CD14-positive monocyte (primary cell): ENCODE results near the gene PIK3R2. TPM values are rescaled to one million over a fixed set of nuclear protein-coding genes. Genes with fewer than 3 reads are reported as not detected.

ENCODE experiments used
- DNase-seq, 3 donors: peaks; one replicate each; pipeline ENCODE4 v3.0.0-alpha.2; 2011 to 2022
- H2AFZ ChIP-seq: 2 replicates; pipeline ENCODE4 v1.6.0; 2012; ENCODE audit warnings: mild to moderate bottlenecking, low read depth, low read length, inconsistent platforms; ENCODE audit not compliant: insufficient read depth, poor library complexity, severe bottlenecking
- H3K27ac ChIP-seq, 2 donors: 1 replicate in 1 of 2; 2 replicates in 1 of 2; pipeline ENCODE4 v1.5.1; 2012 to 2013; ENCODE audit warnings: low read length in 2 of 2, control low read depth in 1 of 2, inconsistent platforms in 1 of 2, low read depth in 1 of 2, mild to moderate bottlenecking in 1 of 2
- H3K27me3 ChIP-seq, 2 donors: one replicate each; pipeline versions ENCODE4 v1.6.0 to v1.6.1; 2011 to 2013; ENCODE audit warnings: low read length in 2 of 2; ENCODE audit not compliant: control insufficient read depth in 2 of 2, insufficient read depth in 2 of 2
- H3K36me3 ChIP-seq, 2 donors: replicated peaks in 1 of 2; 1 replicate in 1 of 2; 2 replicates in 1 of 2; pipeline versions ENCODE4 v1.5.1 to v1.6.1; 2012 to 2013; ENCODE audit warnings: low read length in 2 of 2, control low read depth in 1 of 2, inconsistent platforms in 1 of 2, mild to moderate bottlenecking in 1 of 2; ENCODE audit not compliant: insufficient read depth in 2 of 2, control insufficient read depth in 1 of 2
- H3K4me1 ChIP-seq, 2 donors: 1 replicate in 1 of 2; 2 replicates in 1 of 2; pipeline versions ENCODE4 v1.5.1 to v1.6.1; 2012 to 2013; ENCODE audit warnings: low read length in 2 of 2, control low read depth in 1 of 2, inconsistent platforms in 1 of 2, mild to moderate bottlenecking in 1 of 2, moderate library complexity in 1 of 2; ENCODE audit not compliant: insufficient read depth in 2 of 2, control insufficient read depth in 1 of 2
- H3K4me2 ChIP-seq: replicated peaks from 2 replicates; pipeline ENCODE3; 2012; ENCODE audit warnings: low read length, moderate library complexity, mild to moderate bottlenecking; ENCODE audit not compliant: poor library complexity, severe bottlenecking; ENCODE audit errors: extremely low read depth
- H3K4me3 ChIP-seq, 3 experiments: fragments of 200-600 bp in 1 of 3; sonication (generic) in 1 of 3; replicated peaks in 1 of 3; 1 replicate in 2 of 3; 2 replicates in 1 of 3; pipeline ENCODE4 v1.5.1; 2011 to 2013; ENCODE audit warnings: low read length in 3 of 3, mild to moderate bottlenecking in 3 of 3, control low read depth in 2 of 3, low read depth in 2 of 3, inconsistent platforms in 1 of 3, moderate library complexity in 1 of 3
- H3K79me2 ChIP-seq: 2 replicates; pipeline ENCODE4 v1.6.0; 2012; ENCODE audit warnings: mild to moderate bottlenecking, control low read depth, inconsistent platforms, low read length, moderate library complexity; ENCODE audit not compliant: insufficient read depth
- H3K9ac ChIP-seq: 2 replicates; pipeline ENCODE4 v1.6.0; 2017; ENCODE audit warnings: low read length, mild to moderate bottlenecking; ENCODE audit not compliant: insufficient read depth, poor library complexity, severe bottlenecking
- H3K9me3 ChIP-seq, 2 donors: replicated peaks in 1 of 2; 1 replicate in 1 of 2; 2 replicates in 1 of 2; pipeline versions ENCODE4 v1.5.1 to v1.6.1; 2012 to 2013; ENCODE audit warnings: low read length in 2 of 2, control low read depth in 1 of 2; ENCODE audit not compliant: control insufficient read depth in 1 of 2, insufficient read depth in 1 of 2
- H4K20me1 ChIP-seq: 2 replicates; pipeline ENCODE4 v1.6.0; 2012; ENCODE audit warnings: mild to moderate bottlenecking, low read length, control low read depth, moderate library complexity; ENCODE audit not compliant: insufficient read depth
- H3K27ac Mint-ChIP-seq, 7 donors: one replicate each; pipeline ENCODE4 v1.8.0; 2020; ENCODE audit warnings: mild to moderate bottlenecking in 7 of 7, mixed read lengths in 7 of 7, moderate library complexity in 6 of 7, inconsistent platforms in 2 of 7
- H3K27me3 Mint-ChIP-seq, 3 donors: one replicate each; pipeline ENCODE4 v1.8.0; 2021 to 2022; ENCODE audit warnings: low read depth in 3 of 3, mild to moderate bottlenecking in 3 of 3, mixed read lengths in 3 of 3, moderate library complexity in 3 of 3, inconsistent platforms in 1 of 3
- H3K36me3 Mint-ChIP-seq, 2 donors: one replicate each; pipeline ENCODE4 v1.8.0; 2020; ENCODE audit warnings: mixed read lengths in 2 of 2, inconsistent platforms in 1 of 2, mild to moderate bottlenecking in 1 of 2
- H3K4me1 Mint-ChIP-seq: one replicate; pipeline ENCODE4 v1.8.0; 2020; ENCODE audit warnings: mild to moderate bottlenecking, mixed read lengths
- H3K4me3 Mint-ChIP-seq, 2 donors: one replicate each; pipeline ENCODE4 v1.8.0; 2020; ENCODE audit warnings: mild to moderate bottlenecking in 2 of 2, mixed read lengths in 2 of 2, moderate library complexity in 1 of 2
- H3K9me3 Mint-ChIP-seq, 7 donors: one replicate each; pipeline ENCODE4 v1.8.0; 2020 to 2022; ENCODE audit warnings: mixed read lengths in 7 of 7, mild to moderate bottlenecking in 6 of 7, moderate library complexity in 6 of 7, inconsistent platforms in 2 of 7
- CTCF ChIP-seq: fragments of 200-600 bp; IDR thresholded peaks from one replicate; pipeline ENCODE4 v1.8.0; 2022; ENCODE audit warnings: antibody characterized with exemption, mild to moderate bottlenecking
- WGBS: methylation state at CpG from one replicate; pipeline ENCODE4 v1.1.5; 2013; ENCODE audit warnings: missing lambda C conversion rate; ENCODE audit not compliant: insufficient coverage; 5-methylcytosine and 5-hydroxymethylcytosine counted together
- intact Hi-C, 2 donors: fragments of 100-400 bp; cut with micrococcal nuclease; formaldehyde crosslinking; loops; one replicate each; pipeline versions ENCODE4 v1.15.0 to v1.15.1; 2023
- polyA plus RNA-seq, 3 donors: library from polyadenylated mRNA; depleted of rRNA in 1 of 3; unstranded in 2 of 3; stranded (reverse) in 1 of 3; fragments of 300-500 nt in 2 of 3; fragments of >200 nt in 1 of 3; fragmentation: Illumina TruSeq in 2 of 3; gene quantifications; 1 replicate in 2 of 3; 2 replicates in 1 of 3; pipeline ENCODE4 v1.2.3, GENCODE V29; 2012 to 2021

Gene PIK3R2
- polyA plus RNA-seq, 3 donors, result 0.99 to 7.7 (median 2.0) TPM

- peaks cover 6 to 8% of the 10 kb centered on the region in 2 donors for H3K36me3 ChIP-seq
- no peak for DNase-seq
- WGBS, result 97% methylated on average over 5 of the region's 9 CpGs
- peaks cover 19% of the 10 kb centered on the region for H4K20me1 ChIP-seq
- H3K4me2 ChIP-seq, result no peak overlapping the region
- no peaks in the 10 kb centered on the region for H3K9me3 Mint-ChIP-seq
- H3K4me3 ChIP-seq, result no peak overlapping the region
- no peak overlapping the region for H3K4me3 Mint-ChIP-seq
- H3K79me2 ChIP-seq, result peaks cover 26% of the 10 kb centered on the region
- no peak overlapping the region for H3K9ac ChIP-seq
- H3K4me1 Mint-ChIP-seq, result peaks cover 51% of the 10 kb centered on the region
- no peak for TF ChIP-seq CTCF
- H3K9me3 ChIP-seq, result no peaks in the 10 kb centered on the region
- H3K27me3 Mint-ChIP-seq, result peaks cover 0 to 4% (median 3%) of the 10 kb centered on the region in 3 donors
- H2AFZ ChIP-seq, result no peak overlapping the region
- intact Hi-C loops, result no loop called here
- no peaks in the 10 kb centered on the region for H3K27me3 ChIP-seq
- peaks cover 17 to 20% of the 10 kb centered on the region in 2 donors for H3K36me3 Mint-ChIP-seq
- no peak overlapping the region for H3K27ac ChIP-seq
- H3K4me1 ChIP-seq, result peaks cover 55 to 69% of the 10 kb centered on the region in 2 donors
- H3K27ac Mint-ChIP-seq, result peak overlapping the region; percentile 0 to 76 (median 58)
Measured at GRCh38 chr19:18107235-18107634, 45.7 kb upstream of the PIK3R2 start.

GRCh38 chr19:18108897-18109296 is 44.1 kb upstream of the PIK3R2 start:
- no peak for TF ChIP-seq CTCF
- intact Hi-C loops, result no loop called here

More at GRCh38 chr19:18108897-18109296, 44.1 kb upstream of the PIK3R2 start:
- Mint-ChIP-seq H3K9me3 (no peaks in the 10 kb centered on the region), H3K27me3 (peaks cover 0 to 3% (median 0%) of the 10 kb centered on the region in 3 donors), H3K27ac (peak overlapping the region; percentile 31 to 88 (median 87)), H3K4me1 (peaks cover 53% of the 10 kb centered on the region), H3K4me3 (peak overlapping the region; percentile 71 to 82), H3K36me3 (peaks cover 23 to 27% of the 10 kb centered on the region in 2 donors)
- H3K9me3 ChIP-seq, result no peaks in the 10 kb centered on the region
- H3K4me2 ChIP-seq, result peak overlapping the region; percentile 94
- no peak overlapping the region for H2AFZ ChIP-seq
- peaks cover 11 to 21% of the 10 kb centered on the region in 2 donors for H3K36me3 ChIP-seq
- H4K20me1 ChIP-seq, result peaks cover 34% of the 10 kb centered on the region
- no peak for DNase-seq
- peaks cover 57 to 79% of the 10 kb centered on the region in 2 donors for H3K4me1 ChIP-seq
- peak overlapping the region in 1 of 3 experiments; percentile 95 for H3K4me3 ChIP-seq
- H3K79me2 ChIP-seq, result peaks cover 38% of the 10 kb centered on the region
- H3K27me3 ChIP-seq, result no peaks in the 10 kb centered on the region
- H3K9ac ChIP-seq, result peak overlapping the region; percentile 90
- H3K27ac ChIP-seq, result peak overlapping the region in 1 of 2 donors; percentile 87
- WGBS, result 89% methylated on average over 2 of the region's 2 CpGs
